ENCODE measurements around the gene MEGF11.

The MEGF11 gene

DNA sequence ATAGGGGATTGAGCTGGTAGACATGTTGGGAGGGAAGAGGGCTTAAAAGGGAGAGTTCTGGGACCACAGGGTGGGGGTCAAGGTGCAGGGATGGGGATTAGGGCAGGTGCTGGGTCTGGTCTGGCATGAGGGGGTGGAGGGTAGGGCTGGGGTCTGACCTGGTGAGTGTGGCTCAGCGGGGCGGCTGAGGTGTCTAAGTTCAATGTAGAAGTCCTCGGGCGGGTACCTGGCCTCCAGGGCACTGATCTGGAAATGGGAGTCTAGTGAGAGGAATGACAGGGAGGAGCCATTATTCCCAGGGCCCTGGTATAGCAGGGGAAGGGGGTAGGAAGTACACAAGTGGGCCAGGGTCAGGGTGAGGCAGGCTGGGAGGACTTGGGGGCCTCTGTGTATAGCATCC lies 344.7 kb downstream of the MEGF11 start:
- H3K27ac ChIP-seq, result no peak overlapping the region
- no peak for TF ChIP-seq CTCF (conservative IDR thresholded peaks at IDR 0.05)

DNA sequence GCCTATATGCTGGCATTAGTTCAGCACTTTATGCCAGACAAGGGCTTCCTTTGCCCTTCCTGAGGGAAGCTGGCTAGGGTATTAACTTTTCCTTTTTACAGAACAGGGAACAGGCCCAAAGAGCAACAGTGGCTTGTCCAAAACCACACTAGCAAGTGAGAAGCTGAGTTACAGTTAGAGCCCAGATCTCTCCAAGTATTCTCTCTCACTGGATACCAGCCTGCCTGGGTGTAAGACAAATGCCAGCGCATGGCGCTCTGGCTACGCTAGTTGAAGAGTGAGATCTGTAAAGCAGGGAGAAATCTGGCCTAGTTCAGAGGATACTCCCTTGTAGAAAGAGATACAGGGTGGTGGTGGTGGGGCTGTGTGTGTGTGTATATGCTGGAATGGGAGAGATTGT lies 345.9 kb downstream of the MEGF11 start:
- no peak overlapping the region for H3K27ac ChIP-seq
- TF ChIP-seq CTCF (conservative IDR thresholded peaks at IDR 0.05), result no peak

- TF ChIP-seq CTCF (conservative IDR thresholded peaks at IDR 0.05), result no peak
- no peak overlapping the region for H3K27ac ChIP-seq
Measured at GRCh38 chr15:65906396-65906795, 347.2 kb downstream of the MEGF11 start.

GRCh38 chr15:65904301-65904700 lies 349.2 kb downstream of the MEGF11 start:
- no peak overlapping the region for H3K27ac ChIP-seq
- TF ChIP-seq CTCF (conservative IDR thresholded peaks at IDR 0.05), result no peak

DNA sequence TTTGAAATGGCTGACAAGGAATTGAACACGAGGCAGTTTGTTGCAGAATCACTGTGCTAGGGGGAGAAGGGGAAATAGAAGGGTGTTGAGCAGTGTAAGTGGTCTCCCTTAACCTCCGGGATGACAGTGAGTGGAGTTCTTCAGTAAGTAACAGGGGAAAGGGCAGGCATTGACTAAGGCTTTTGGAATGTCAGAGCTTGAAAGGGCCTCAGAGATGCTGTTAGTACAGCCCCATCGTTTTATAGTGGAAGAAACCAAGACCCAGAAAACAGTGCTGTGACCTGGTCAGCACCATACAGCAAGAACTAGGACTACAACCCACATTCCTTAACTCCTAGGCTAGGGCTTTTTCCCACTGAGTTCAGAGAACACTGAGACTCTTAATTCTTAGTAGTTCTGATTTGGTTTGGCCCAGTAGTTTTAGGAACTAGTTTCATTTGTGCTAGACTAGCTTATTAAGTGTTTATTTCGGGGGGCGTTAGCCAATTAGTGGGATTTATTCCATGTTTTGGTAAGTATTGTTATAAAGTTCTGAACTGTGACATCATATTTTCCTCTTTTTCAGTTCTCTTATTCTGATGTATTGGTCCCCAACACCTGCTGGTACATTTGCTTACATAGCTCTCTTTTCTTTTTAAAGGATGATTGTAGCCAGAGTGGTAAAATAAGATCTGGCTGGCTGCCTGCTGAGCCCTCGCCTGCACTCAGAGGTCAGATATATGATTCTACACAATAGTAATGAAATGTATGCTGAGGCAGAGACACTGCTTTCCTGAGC lies 350.1 kb downstream of the MEGF11 start:
- no peak for TF ChIP-seq CTCF (conservative IDR thresholded peaks at IDR 0.05)
- H3K27ac ChIP-seq, result no peak overlapping the region

DNA sequence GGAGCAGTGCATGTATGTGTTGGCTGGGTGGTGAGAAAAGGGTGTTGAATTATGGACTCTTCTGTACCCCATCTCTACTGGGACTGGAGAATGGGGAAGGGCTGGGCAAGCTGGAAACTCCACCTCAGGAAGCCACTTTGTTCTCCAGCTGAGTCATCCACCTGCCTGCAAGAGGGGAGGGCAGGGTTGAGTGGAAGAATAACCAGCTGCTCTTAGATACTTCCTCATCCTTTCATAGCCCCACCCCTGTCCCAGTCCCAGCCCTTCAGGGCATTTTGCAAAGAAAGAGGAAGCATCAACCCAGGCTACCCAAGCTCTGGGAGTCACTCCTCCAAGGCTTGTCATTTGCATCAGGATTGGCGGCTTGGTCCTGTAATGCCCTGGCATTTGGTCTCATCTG lies 351.2 kb downstream of the MEGF11 start:
- no peak overlapping the region for H3K27ac ChIP-seq
- TF ChIP-seq CTCF (conservative IDR thresholded peaks at IDR 0.05), result no peak

DNA sequence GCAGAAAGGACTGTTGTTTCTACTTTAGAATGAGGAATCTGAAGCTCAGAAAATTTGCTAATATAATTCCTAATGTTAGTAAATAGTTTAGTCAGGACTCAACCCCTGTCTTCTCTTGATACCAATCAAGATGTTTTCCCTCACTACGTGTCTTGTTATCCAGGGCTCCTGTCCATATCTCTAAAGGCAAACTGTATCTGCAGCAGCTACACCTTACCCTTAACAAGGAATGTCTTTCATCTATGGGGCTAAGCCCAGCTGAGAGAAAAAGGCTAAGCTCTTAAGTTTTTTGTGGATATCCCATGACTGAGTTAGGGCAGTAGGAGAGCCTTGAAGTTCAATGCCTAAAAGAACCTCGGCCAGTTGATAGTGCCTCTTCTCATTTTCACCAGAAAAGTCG lies 351.7 kb downstream of the MEGF11 start:
- no peak overlapping the region for H3K27ac ChIP-seq
- no peak for TF ChIP-seq CTCF (conservative IDR thresholded peaks at IDR 0.05)
